Loucy (cell line): ENCODE results near the gene TMEM134.

Source experiments
- H2AFZ ChIP-seq: fragments of 200-600 bp; sonication (generic); 2 replicates; pipeline ENCODE4 v1.6.0; 2016; ENCODE audit warnings: antibody characterized with exemption, mild to moderate bottlenecking, low read length, moderate library complexity
- H3F3A ChIP-seq: fragments of 200-600 bp; 2 replicates; pipeline ENCODE4 v1.6.0; 2016; ENCODE audit warnings: antibody characterized with exemption, low read depth, mild to moderate bottlenecking
- H3K27me3 ChIP-seq: fragments of 200-600 bp; sonication (generic); 2 replicates; pipeline ENCODE4 v1.6.1; 2014; ENCODE audit warnings: low read length, mild to moderate bottlenecking; ENCODE audit not compliant: insufficient read depth, poor library complexity, severe bottlenecking
- H3K36me3 ChIP-seq: fragments of 200-600 bp; sonication (generic); 2 replicates; pipeline ENCODE4 v1.6.1; 2016; ENCODE audit warnings: low read length; ENCODE audit not compliant: insufficient read depth
- H3K4me1 ChIP-seq: fragments of 200-600 bp; sonication (generic); 2 replicates; pipeline ENCODE4 v1.5.1; 2014; ENCODE audit warnings: low read length, mild to moderate bottlenecking; ENCODE audit not compliant: insufficient read depth, poor library complexity, severe bottlenecking
- H3K4me2 ChIP-seq: fragments of 200-600 bp; sonication (generic); 2 replicates; pipeline ENCODE4 v1.6.0; 2014; ENCODE audit warnings: antibody characterized with exemption, low read length, low read depth, mild to moderate bottlenecking; ENCODE audit not compliant: poor library complexity, severe bottlenecking
- H3K4me3 ChIP-seq: fragments of 200-600 bp; sonication (generic); 2 replicates; pipeline ENCODE4 v1.5.1; 2014; ENCODE audit warnings: low read length, mild to moderate bottlenecking, mixed read lengths; ENCODE audit not compliant: poor library complexity, severe bottlenecking
- H3K79me2 ChIP-seq: fragments of 200-600 bp; sonication (generic); 2 replicates; pipeline ENCODE4 v1.6.1; 2014; ENCODE audit warnings: low read length; ENCODE audit not compliant: insufficient read depth
- H3K9ac ChIP-seq: fragments of 200-600 bp; sonication (generic); 2 replicates; pipeline ENCODE4 v1.6.0; 2014; ENCODE audit warnings: mild to moderate bottlenecking, low read depth, low read length, moderate library complexity; ENCODE audit not compliant: poor library complexity, severe bottlenecking
- H3K9me2 ChIP-seq: fragments of 200-600 bp; sonication (generic); replicated peaks from 2 replicates; pipeline ENCODE4 v1.6.1; 2016; ENCODE audit warnings: low read depth, low read length, mixed read lengths
- H3K9me3 ChIP-seq: fragments of 200-600 bp; sonication (generic); 2 replicates; pipeline ENCODE4 v1.6.1; 2014; ENCODE audit warnings: mild to moderate bottlenecking, antibody characterized with exemption, low read length, low read depth; ENCODE audit not compliant: insufficient read depth
- H4K20me1 ChIP-seq: fragments of 200-600 bp; sonication (generic); 2 replicates; pipeline ENCODE4 v1.6.0; 2014; ENCODE audit warnings: antibody characterized with exemption, low read length, mild to moderate bottlenecking; ENCODE audit not compliant: insufficient read depth, poor library complexity, severe bottlenecking
- EZH2phosphoT487 ChIP-seq: fragments of 200-600 bp; IDR thresholded peaks from 2 replicates; pipeline ENCODE4 v1.6.1; 2018; ENCODE audit warnings: antibody characterized with exemption, mild to moderate bottlenecking, moderate library complexity, borderline replicate concordance
- TF ChIP-seq, protein P1 (sequence below): fragments of 200-600 bp; sonication (generic); conservative IDR thresholded peaks from 2 replicates; pipeline ENCODE4 v1.5.1; 2014; ENCODE audit warnings: mild to moderate bottlenecking, antibody characterized with exemption, low read length

Gene TMEM134

GRCh38 chr11:67492801-67493547 lies 23.9 kb upstream of the TMEM134 start:
- no peak for TF ChIP-seq EZH2phosphoT487
- TF ChIP-seq, protein P1, sequence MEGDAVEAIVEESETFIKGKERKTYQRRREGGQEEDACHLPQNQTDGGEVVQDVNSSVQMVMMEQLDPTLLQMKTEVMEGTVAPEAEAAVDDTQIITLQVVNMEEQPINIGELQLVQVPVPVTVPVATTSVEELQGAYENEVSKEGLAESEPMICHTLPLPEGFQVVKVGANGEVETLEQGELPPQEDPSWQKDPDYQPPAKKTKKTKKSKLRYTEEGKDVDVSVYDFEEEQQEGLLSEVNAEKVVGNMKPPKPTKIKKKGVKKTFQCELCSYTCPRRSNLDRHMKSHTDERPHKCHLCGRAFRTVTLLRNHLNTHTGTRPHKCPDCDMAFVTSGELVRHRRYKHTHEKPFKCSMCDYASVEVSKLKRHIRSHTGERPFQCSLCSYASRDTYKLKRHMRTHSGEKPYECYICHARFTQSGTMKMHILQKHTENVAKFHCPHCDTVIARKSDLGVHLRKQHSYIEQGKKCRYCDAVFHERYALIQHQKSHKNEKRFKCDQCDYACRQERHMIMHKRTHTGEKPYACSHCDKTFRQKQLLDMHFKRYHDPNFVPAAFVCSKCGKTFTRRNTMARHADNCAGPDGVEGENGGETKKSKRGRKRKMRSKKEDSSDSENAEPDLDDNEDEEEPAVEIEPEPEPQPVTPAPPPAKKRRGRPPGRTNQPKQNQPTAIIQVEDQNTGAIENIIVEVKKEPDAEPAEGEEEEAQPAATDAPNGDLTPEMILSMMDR: no peak
- Histone ChIP-seq H3K9me3 (no peaks in the 10 kb centered on the region), H3F3A (no peaks in the 10 kb centered on the region), H3K79me2 (peaks cover under 1% of the 10 kb centered on the region; the same call in 1 of the 2 replicates), H3K9me2 (no peaks in the 10 kb centered on the region), H3K27me3 (no peaks in the 10 kb centered on the region), H2AFZ (no peak overlapping the region), H3K36me3 (peaks cover 32% of the 10 kb centered on the region; the same call in 1 of the 2 replicates), H3K9ac (no peak overlapping the region), H3K4me3 (no peak overlapping the region), H3K4me2 (no peak overlapping the region), H3K4me1 (no peaks in the 10 kb centered on the region), H4K20me1 (no peaks in the 10 kb centered on the region)

- H3K36me3 ChIP-seq: peaks cover 38% of the 10 kb centered on the region; the same call in 1 of the 2 replicates
- no peak overlapping the region for H2AFZ ChIP-seq
- TF ChIP-seq, protein P1: no peak
- no peak for TF ChIP-seq EZH2phosphoT487
- no peak overlapping the region for H3K4me3 ChIP-seq
- no peak overlapping the region for H3K4me2 ChIP-seq
- no peaks in the 10 kb centered on the region for H3K9me2 ChIP-seq
- no peaks in the 10 kb centered on the region for H3F3A ChIP-seq
- H3K79me2 ChIP-seq: peaks cover 6% of the 10 kb centered on the region; the same call in 1 of the 2 replicates
- H3K27me3 ChIP-seq: no peaks in the 10 kb centered on the region
- H4K20me1 ChIP-seq: peaks cover 4% of the 10 kb centered on the region
- H3K9ac ChIP-seq: no peak overlapping the region
- H3K9me3 ChIP-seq: no peaks in the 10 kb centered on the region
- H3K4me1 ChIP-seq: no peaks in the 10 kb centered on the region
Observed at GRCh38 chr11:67492069-67492727, 23.1 kb upstream of the TMEM134 start.

- Histone ChIP-seq H3K4me1 (peaks cover 4% of the 10 kb centered on the region), H4K20me1 (peaks cover 5% of the 10 kb centered on the region), H3F3A (no peaks in the 10 kb centered on the region), H3K36me3 (peaks cover 38% of the 10 kb centered on the region; the same call in 1 of the 2 replicates), H3K27me3 (no peaks in the 10 kb centered on the region), H3K79me2 (peaks cover 12% of the 10 kb centered on the region), H3K4me2 (no peak overlapping the region), H3K9me3 (no peaks in the 10 kb centered on the region), H3K4me3 (no peak overlapping the region), H2AFZ (no peak overlapping the region), H3K9me2 (no peaks in the 10 kb centered on the region), H3K9ac (no peak overlapping the region)
- TF ChIP-seq EZH2phosphoT487: no peak
- TF ChIP-seq, protein P1: no peak
Observed at GRCh38 chr11:67491276-67492068, 22.4 kb upstream of the TMEM134 start.
